AG09309 (cell line): ENCODE measurements around the gene ATXN2.

Experiments
- DNase-seq: peaks from one replicate; pipeline ENCODE4 v3.0.0-alpha.2; 2010; ENCODE audit warnings: low read depth
- H3K4me3 ChIP-seq: 2 replicates; pipeline ENCODE4 v1.5.1; 2011; ENCODE audit warnings: mild to moderate bottlenecking, low read depth, low read length, moderate library complexity; ENCODE audit not compliant: control insufficient read depth
- CTCF ChIP-seq: IDR thresholded peaks from 2 replicates; pipeline ENCODE4 v1.5.1; 2011; ENCODE audit warnings: mild to moderate bottlenecking, low read depth, low read length, inconsistent platforms; ENCODE audit not compliant: insufficient read depth, control insufficient read depth; ENCODE audit errors: missing control alignments

The ATXN2 gene

GRCh38 chr12:111450676-111451075 lies 148.4 kb downstream of the ATXN2 start:
- no peak overlapping the region for H3K4me3 ChIP-seq
- no peak for TF ChIP-seq CTCF
- no peak for DNase-seq

- DNase-seq = no peak
These were observed 150.0 kb downstream of the ATXN2 start for GRCh38 chr12:111448846-111449790.

GRCh38 chr12:111448266-111448830 lies 150.8 kb downstream of the ATXN2 start:
- DNase-seq = no peak
- no peak overlapping the region for H3K4me3 ChIP-seq

More at GRCh38 chr12:111448846-111449790, 150.0 kb downstream of the ATXN2 start:
- no peak for TF ChIP-seq CTCF
- no peak overlapping the region for H3K4me3 ChIP-seq

GRCh38 chr12:111447571-111448265 lies 151.4 kb downstream of the ATXN2 start:
- H3K4me3 ChIP-seq = no peak overlapping the region
- no peak for DNase-seq
- TF ChIP-seq CTCF = no peak

More at GRCh38 chr12:111448266-111448830, 150.8 kb downstream of the ATXN2 start:
- TF ChIP-seq CTCF = no peak

GRCh38 chr12:111446631-111447570 lies 152.2 kb downstream of the ATXN2 start:
- no peak overlapping the region for H3K4me3 ChIP-seq
- no peak for TF ChIP-seq CTCF
- DNase-seq = no peak
